Keratinocyte (primary cell): ENCODE data around the gene A2M. TPM values are rescaled to one million over a fixed set of nuclear protein-coding genes. Genes with fewer than 3 reads are reported as not detected.

Experiments used
- DNase-seq: peaks from one replicate; pipeline ENCODE4 v3.0.0-alpha.2; 2011; ENCODE audit warnings: low read depth, missing footprints, low spot score
- FAIRE-seq: peaks from 2 replicates; lab custom pipeline; 2011; peaks lifted over from hg19 to GRCh38; lab: Jason Lieb, UNC
- H2AFZ ChIP-seq: 2 replicates; pipeline ENCODE4 v1.6.0; 2012; ENCODE audit warnings: low read length, control low read depth, inconsistent platforms; ENCODE audit not compliant: control insufficient read depth
- H3K27ac ChIP-seq: 2 replicates; pipeline ENCODE4 v1.5.1; 2011; ENCODE audit warnings: low read length; ENCODE audit not compliant: control insufficient read depth, insufficient read depth
- H3K27me3 ChIP-seq: 3 replicates; pipeline ENCODE4 v1.6.0; 2011; ENCODE audit warnings: low read length; ENCODE audit not compliant: control insufficient read depth, insufficient read depth; ENCODE audit errors: extremely low read depth
- H3K36me3 ChIP-seq, 2 experiments: 2 replicates in 1 of 2; 3 replicates in 1 of 2; pipeline ENCODE4 v1.5.1; 2011; ENCODE audit warnings: low read length in 2 of 2, mild to moderate bottlenecking in 1 of 2; ENCODE audit not compliant: control insufficient read depth in 2 of 2, insufficient read depth in 2 of 2; ENCODE audit errors: extremely low read depth in 1 of 2
- H3K4me1 ChIP-seq: 3 replicates; pipeline ENCODE4 v1.5.1; 2011; ENCODE audit warnings: low read length; ENCODE audit not compliant: control insufficient read depth, insufficient read depth; ENCODE audit errors: extremely low read depth
- H3K4me2 ChIP-seq: 3 replicates; pipeline ENCODE4 v1.6.0; 2011; ENCODE audit warnings: low read depth, low read length; ENCODE audit not compliant: control insufficient read depth, insufficient read depth; ENCODE audit errors: extremely low read depth
- H3K4me3 ChIP-seq, 3 experiments: fragments of 200-600 bp in 1 of 3; sonication (generic) in 1 of 3; 2 replicates in 2 of 3; 3 replicates in 1 of 3; pipeline ENCODE4 v1.5.1; 2011 to 2016; ENCODE audit warnings: low read length in 3 of 3, mild to moderate bottlenecking in 3 of 3, control low read depth in 2 of 3, inconsistent platforms in 1 of 3, low read depth in 1 of 3, mixed read lengths in 1 of 3, mixed run types in 1 of 3, moderate library complexity in 1 of 3; ENCODE audit not compliant: control insufficient read depth in 2 of 3, insufficient read depth in 2 of 3; ENCODE audit errors: extremely low read depth in 1 of 3
- H3K79me2 ChIP-seq: 2 replicates; pipeline ENCODE4 v1.6.0; 2012; ENCODE audit warnings: low read length; ENCODE audit not compliant: control insufficient read depth, insufficient read depth
- H3K9ac ChIP-seq: 3 replicates; pipeline ENCODE4 v1.6.0; 2011; ENCODE audit warnings: low read length; ENCODE audit not compliant: control insufficient read depth, insufficient read depth; ENCODE audit errors: extremely low read depth
- H3K9me1 ChIP-seq: 3 replicates; pipeline ENCODE4 v1.6.0; 2011; ENCODE audit warnings: low read length; ENCODE audit not compliant: control insufficient read depth, insufficient read depth; ENCODE audit errors: extremely low read depth
- H3K9me3 ChIP-seq: 2 replicates; pipeline ENCODE4 v1.5.1; 2012; ENCODE audit warnings: low read depth, low read length; ENCODE audit not compliant: control insufficient read depth
- H4K20me1 ChIP-seq: 3 replicates; pipeline ENCODE4 v1.6.0; 2011; ENCODE audit warnings: low read length; ENCODE audit not compliant: control insufficient read depth, insufficient read depth; ENCODE audit errors: extremely low read depth
- EZH2 ChIP-seq: IDR thresholded peaks from one replicate; pipeline ENCODE4 v1.6.1; 2012; ENCODE audit warnings: inconsistent platforms, mild to moderate bottlenecking, low read length, moderate library complexity
- dilution Hi-C: fragments of 300-500 bp; cut with MboI; formaldehyde crosslinking; loops from one replicate; pipeline ENCODE4 v1.7.0; 2020; ENCODE audit warnings: low sequenced_read_pairs; ENCODE audit not compliant: extremely low pct_ligation_motif_present
- polyA plus RNA-seq, 5 experiments: library from polyadenylated mRNA; depleted of rRNA in 3 of 5; stranded (reverse) in 3 of 5; stranded (forward) in 1 of 5; unstranded in 1 of 5; fragments of >200 nt; gene quantifications; 1 replicate in 1 of 5; 2 replicates in 3 of 5; 3 replicates in 1 of 5; pipeline versions ENCODE4 v1.2.1 to v1.2.3, GENCODE V29; 2011 to 2012; ENCODE audit warnings: missing spikeins in 2 of 5, low read depth in 1 of 5, low replicate concordance in 1 of 5
- TF ChIP-seq, protein P1 (sequence below), 3 experiments: IDR thresholded peaks in 1 of 3; conservative IDR thresholded peaks in 1 of 3; optimal IDR thresholded peaks in 1 of 3; 2 replicates in 2 of 3; 3 replicates in 1 of 3; pipeline versions ENCODE3 to v1.5.1; 2011; ENCODE audit warnings: low read length in 3 of 3, mild to moderate bottlenecking in 3 of 3, moderate library complexity in 2 of 3, control low read depth in 1 of 3, inconsistent platforms in 1 of 3; ENCODE audit not compliant: insufficient read depth in 2 of 3; ENCODE audit errors: extremely low read depth in 1 of 3

A2M gene
- polyA plus RNA-seq, 1 donor (not counting 4 experiments of a cell fraction or from before 2014, with no cell fraction given): 0.49 TPM

- H2AFZ ChIP-seq: no peak overlapping the region
- dilution Hi-C loops: no loop called here
- H3K4me1 ChIP-seq: no peaks in the 10 kb centered on the region
- no peaks in the 10 kb centered on the region for H3K9me3 ChIP-seq
- no peak overlapping the region for H3K9ac ChIP-seq
- H3K79me2 ChIP-seq: no peaks in the 10 kb centered on the region
- TF ChIP-seq, protein P1, sequence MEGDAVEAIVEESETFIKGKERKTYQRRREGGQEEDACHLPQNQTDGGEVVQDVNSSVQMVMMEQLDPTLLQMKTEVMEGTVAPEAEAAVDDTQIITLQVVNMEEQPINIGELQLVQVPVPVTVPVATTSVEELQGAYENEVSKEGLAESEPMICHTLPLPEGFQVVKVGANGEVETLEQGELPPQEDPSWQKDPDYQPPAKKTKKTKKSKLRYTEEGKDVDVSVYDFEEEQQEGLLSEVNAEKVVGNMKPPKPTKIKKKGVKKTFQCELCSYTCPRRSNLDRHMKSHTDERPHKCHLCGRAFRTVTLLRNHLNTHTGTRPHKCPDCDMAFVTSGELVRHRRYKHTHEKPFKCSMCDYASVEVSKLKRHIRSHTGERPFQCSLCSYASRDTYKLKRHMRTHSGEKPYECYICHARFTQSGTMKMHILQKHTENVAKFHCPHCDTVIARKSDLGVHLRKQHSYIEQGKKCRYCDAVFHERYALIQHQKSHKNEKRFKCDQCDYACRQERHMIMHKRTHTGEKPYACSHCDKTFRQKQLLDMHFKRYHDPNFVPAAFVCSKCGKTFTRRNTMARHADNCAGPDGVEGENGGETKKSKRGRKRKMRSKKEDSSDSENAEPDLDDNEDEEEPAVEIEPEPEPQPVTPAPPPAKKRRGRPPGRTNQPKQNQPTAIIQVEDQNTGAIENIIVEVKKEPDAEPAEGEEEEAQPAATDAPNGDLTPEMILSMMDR (optimal IDR thresholded peaks at IDR 0.05 in 1 of 3, IDR thresholded peaks at IDR 0.05 in 1 of 3, conservative IDR thresholded peaks at IDR 0.05 in 1 of 3; ENCODE audit: extremely low read depth in 1 of 3, insufficient read depth in 2 of 3, low read length in 3 of 3): no peak
- TF ChIP-seq EZH2: no peak
- H4K20me1 ChIP-seq: no peaks in the 10 kb centered on the region
- H3K9me1 ChIP-seq: no peaks in the 10 kb centered on the region
- H3K4me2 ChIP-seq: no peak overlapping the region
- H3K4me3 ChIP-seq: no peak overlapping the region
- no peaks in the 10 kb centered on the region for H3K27me3 ChIP-seq
- H3K36me3 ChIP-seq: no peaks in the 10 kb centered on the region
- H3K27ac ChIP-seq: no peak overlapping the region
- FAIRE-seq (no peak), DNase-seq (no peak)
These were observed 23.7 kb downstream of the A2M start for GRCh38 chr12:9091891-9092598.

- Histone ChIP-seq H3K4me2 (no peak overlapping the region), H3K4me1 (no peaks in the 10 kb centered on the region)
- FAIRE-seq: no peak
These were observed 25.5 kb downstream of the A2M start for GRCh38 chr12:9090220-9090619.

More at GRCh38 chr12:9090220-9090619, 25.5 kb downstream of the A2M start:
- Histone ChIP-seq H3K27ac (no peak overlapping the region), H3K4me3 (no peak overlapping the region), H3K79me2 (no peaks in the 10 kb centered on the region), H2AFZ (no peak overlapping the region), H3K36me3 (no peaks in the 10 kb centered on the region), H3K9ac (no peak overlapping the region), H4K20me1 (no peaks in the 10 kb centered on the region), H3K27me3 (no peaks in the 10 kb centered on the region), H3K9me1 (no peaks in the 10 kb centered on the region), H3K9me3 (no peaks in the 10 kb centered on the region)
- dilution Hi-C loops: no loop called here
- no peak for DNase-seq
- TF ChIP-seq, protein P1 (optimal IDR thresholded peaks at IDR 0.05 in 1 of 3, IDR thresholded peaks at IDR 0.05 in 1 of 3, conservative IDR thresholded peaks at IDR 0.05 in 1 of 3; ENCODE audit: extremely low read depth in 1 of 3, insufficient read depth in 2 of 3, low read length in 3 of 3): no peak
- no peak for TF ChIP-seq EZH2
